Neural progenitor cell (in vitro differentiated cells): ENCODE results near the gene HYCC2.

Experiments
- CTCF ChIP-seq: fragments of 200-600 bp; sonication (generic); IDR thresholded peaks from 2 replicates; pipeline ENCODE4 v1.5.1; 2017; ENCODE audit warnings: antibody characterized with exemption, mild to moderate bottlenecking
- EZH2 ChIP-seq: fragments of 200-600 bp; sonication (generic); IDR thresholded peaks from 2 replicates; pipeline ENCODE4 v1.6.1; 2017; ENCODE audit warnings: antibody characterized with exemption, mild to moderate bottlenecking, moderate library complexity
- EZH2phosphoT487 ChIP-seq: fragments of 200-600 bp; sonication (generic); IDR thresholded peaks from 2 replicates; pipeline ENCODE4 v1.6.1; 2017; ENCODE audit warnings: antibody characterized with exemption

- no peak for TF ChIP-seq CTCF
- TF ChIP-seq EZH2, result no peak
- TF ChIP-seq EZH2phosphoT487, result no peak
Observed at GRCh38 chr2:201114846-201115245, 43.4 kb upstream of the HYCC2 start.
